GOT3 (cell line): ENCODE measurements around the gene MOK.

Experiments used
- DNase-seq: peaks from one replicate; lab custom pipeline; 2025; ENCODE audit warnings: mixed read lengths; lab: John Stamatoyannopoulos, UW

MOK gene

GRCh38 chr14:102205560-102205959 is 99.4 kb downstream of the MOK start:
- DNase-seq = no peak

GRCh38 chr14:102203382-102203781 is 101.6 kb downstream of the MOK start:
- no peak for DNase-seq

- DNase-seq = no peak
These were observed 102.0 kb downstream of the MOK start for GRCh38 chr14:102202944-102203343.

GRCh38 chr14:102201776-102202175 is 103.2 kb downstream of the MOK start:
- DNase-seq = no peak

- DNase-seq = no peak
These were observed 103.6 kb downstream of the MOK start for GRCh38 chr14:102201353-102201738.

GRCh38 chr14:102200690-102201352 is 104.1 kb downstream of the MOK start:
- DNase-seq = no peak

GRCh38 chr14:102197317-102197853 is 107.6 kb downstream of the MOK start:
- no peak for DNase-seq

GRCh38 chr14:102196902-102197230 is 108.1 kb downstream of the MOK start:
- DNase-seq = no peak

GRCh38 chr14:102196039-102196901 is 108.7 kb downstream of the MOK start:
- no peak for DNase-seq

- no peak for DNase-seq
These were observed 109.5 kb downstream of the MOK start for GRCh38 chr14:102195446-102195845.

GRCh38 chr14:102194856-102195255 is 110.1 kb downstream of the MOK start:
- no peak for DNase-seq

- no peak for DNase-seq
These were observed 112.0 kb downstream of the MOK start for GRCh38 chr14:102192840-102193502.

GRCh38 chr14:102189874-102190273 is 115.1 kb downstream of the MOK start:
- DNase-seq = no peak

GRCh38 chr14:102188187-102188586 is 116.8 kb downstream of the MOK start:
- no peak for DNase-seq

GRCh38 chr14:102187568-102188001 is 117.4 kb downstream of the MOK start:
- DNase-seq = no peak

GRCh38 chr14:102187044-102187443 is 117.9 kb downstream of the MOK start:
- no peak for DNase-seq

GRCh38 chr14:102185360-102185759 is 119.6 kb downstream of the MOK start:
- no peak for DNase-seq

- no peak for DNase-seq
These were observed 120.5 kb downstream of the MOK start for GRCh38 chr14:102184316-102185035.

GRCh38 chr14:102183886-102184285 is 121.1 kb downstream of the MOK start:
- no peak for DNase-seq

GRCh38 chr14:102182936-102183619 is 121.9 kb downstream of the MOK start:
- no peak for DNase-seq

GRCh38 chr14:102182190-102182589 is 122.8 kb downstream of the MOK start:
- no peak for DNase-seq
